Activated CD4-positive, CD25-positive, alpha-beta regulatory T cell treated with anti-CD3 and anti-CD28 coated beads, Interleukin-2, amount 50 U/mL, for 16 hours (primary cell): ENCODE results near the gene MMP8.

ENCODE experiments used
- DNase-seq: peaks from one replicate; pipeline ENCODE4 v3.0.0-alpha.2; 2020; ENCODE audit warnings: low read depth, low spot score

MMP8 gene

DNA sequence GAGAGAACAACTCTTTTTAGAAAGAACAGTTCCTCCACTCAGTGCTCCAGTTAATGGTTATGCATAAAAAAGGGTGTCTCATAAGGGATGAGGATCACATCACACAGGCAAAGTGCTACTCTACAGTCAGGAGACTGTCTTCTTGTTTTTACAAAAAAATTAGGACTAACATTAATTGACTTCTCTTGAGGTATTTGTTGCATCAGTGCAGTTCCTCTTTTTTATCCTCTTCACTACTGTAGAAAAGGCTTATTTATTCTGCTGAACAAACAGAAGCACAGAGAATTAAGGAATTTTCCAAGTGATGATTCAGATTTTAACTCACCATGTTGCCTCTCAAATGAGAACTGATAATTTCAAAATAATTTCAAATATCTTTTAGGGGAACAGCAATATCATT is 1.9 kb downstream of the MMP8 start:
- DNase-seq: no peak

DNA sequence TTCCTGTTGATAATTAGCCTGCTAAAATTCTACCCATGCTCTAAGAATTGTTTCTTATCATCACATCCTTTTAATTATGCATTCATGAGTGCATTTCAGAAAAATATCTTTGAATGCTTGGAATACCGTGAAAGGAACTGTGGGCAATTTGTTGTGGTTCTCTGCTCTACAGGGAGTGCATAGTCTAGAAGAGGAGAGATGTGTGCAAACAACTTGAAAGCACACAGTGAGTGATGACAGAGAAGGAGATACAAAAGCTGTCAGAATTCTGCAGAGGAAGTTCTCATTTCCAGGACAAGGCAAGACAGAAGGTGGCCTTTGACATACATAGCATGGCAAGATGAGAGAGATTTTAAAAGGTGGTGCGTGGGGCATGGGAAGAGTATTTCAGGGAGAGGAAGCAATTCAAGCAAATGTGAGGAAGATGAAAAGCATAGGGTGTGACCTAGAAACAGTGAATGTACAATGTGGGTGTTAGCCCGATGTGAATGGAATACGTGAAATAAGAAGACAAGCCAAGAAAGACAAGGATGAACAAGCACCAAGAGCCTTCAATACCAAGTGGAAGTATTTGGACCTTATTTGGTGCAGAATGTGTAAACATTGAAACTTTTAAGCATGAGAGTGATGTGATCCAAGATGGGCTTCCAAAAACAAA is 5.0 kb downstream of the MMP8 start:
- DNase-seq: no peak

DNA sequence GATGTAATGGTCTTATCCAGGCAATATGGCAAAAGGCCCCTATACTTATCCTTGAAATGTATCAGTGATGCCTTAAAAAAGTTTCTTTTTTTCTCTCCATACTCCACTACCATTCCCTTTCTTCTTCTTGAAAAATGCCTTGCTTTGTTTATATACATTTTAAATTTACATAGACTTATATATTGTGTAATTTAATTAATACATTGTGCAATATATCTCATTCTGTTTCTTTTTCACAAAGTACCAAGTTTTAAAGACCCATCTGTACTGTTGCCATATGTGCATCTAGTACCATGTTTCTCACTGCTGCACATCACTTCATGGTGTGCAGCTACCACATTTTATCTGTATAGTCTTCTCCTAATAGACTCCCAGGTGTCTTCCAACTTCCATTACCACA is 7.5 kb downstream of the MMP8 start:
- no peak for DNase-seq

DNA sequence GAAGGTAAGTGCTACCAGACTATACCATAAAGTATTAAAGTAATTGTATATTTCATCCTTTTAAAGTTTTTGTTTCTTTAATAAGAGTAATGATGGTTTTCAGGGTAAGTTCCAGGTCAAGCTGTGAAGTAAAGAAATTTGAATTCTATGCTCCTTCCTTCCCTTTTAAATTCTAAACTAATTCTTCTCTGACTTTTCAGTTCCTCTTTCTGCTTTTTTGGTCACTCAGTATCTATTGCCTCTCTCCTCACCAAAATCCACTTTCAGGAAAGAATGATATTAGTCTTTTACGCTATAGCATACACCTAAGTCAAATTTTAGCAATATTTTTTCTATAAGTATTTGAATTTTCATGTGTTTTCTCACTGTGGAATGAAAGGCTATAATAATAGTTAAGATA is 8.2 kb downstream of the MMP8 start:
- DNase-seq: no peak

DNA sequence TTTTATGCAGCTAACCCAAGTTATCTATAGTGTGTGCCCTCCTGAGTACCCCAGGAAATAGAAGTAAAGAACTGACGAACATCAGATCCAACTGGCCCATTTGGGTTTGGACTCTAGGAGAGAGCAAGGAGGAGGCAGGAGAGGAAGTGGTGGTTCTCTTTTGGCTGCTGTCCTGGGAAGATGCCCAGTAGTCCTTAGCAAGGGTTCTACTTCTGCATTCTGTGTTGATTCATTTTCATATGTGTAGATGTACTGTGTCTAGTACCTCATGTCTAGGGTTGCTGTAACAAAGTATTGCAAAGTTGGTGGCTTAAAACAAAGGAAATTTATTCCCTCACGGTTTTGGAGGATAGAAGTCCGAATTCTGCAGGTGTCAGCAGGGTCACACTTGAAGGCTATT is 12.6 kb downstream of the MMP8 start:
- no peak for DNase-seq

DNA sequence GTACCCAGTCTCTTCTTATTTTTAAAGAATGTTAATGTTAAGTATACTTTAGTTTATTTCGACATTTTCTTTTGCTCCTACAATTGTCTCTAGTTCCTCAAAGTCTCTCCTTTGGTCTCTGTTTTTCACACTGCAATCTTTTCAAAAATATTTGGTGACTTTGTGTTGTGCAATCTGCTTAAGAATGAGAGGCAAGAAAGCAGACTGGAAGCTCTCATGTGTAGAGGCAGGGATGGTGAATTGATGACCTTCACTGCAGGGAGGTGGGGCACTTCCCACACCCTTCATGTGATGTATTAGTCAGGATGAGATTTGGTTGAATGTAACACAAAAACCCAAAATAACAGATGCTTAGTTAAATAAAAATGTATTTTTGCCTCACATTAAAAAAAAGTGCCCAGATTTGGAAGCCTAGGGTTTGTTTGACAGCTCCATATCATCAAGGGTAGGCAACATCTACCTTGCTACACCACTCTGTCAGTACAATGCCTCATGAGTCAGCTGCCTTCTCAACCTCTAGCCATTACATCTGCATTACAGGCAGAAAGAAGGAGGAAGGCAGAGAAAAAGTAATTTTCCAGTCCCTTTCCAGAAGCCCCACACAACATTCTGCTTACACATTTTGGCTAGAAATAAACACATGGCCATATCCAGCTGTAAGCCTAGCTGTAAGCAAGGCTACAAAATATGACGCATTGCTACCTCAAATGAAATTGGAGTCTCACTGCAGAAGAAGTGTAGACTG is 15.4 kb downstream of the MMP8 start:
- DNase-seq: no peak

DNA sequence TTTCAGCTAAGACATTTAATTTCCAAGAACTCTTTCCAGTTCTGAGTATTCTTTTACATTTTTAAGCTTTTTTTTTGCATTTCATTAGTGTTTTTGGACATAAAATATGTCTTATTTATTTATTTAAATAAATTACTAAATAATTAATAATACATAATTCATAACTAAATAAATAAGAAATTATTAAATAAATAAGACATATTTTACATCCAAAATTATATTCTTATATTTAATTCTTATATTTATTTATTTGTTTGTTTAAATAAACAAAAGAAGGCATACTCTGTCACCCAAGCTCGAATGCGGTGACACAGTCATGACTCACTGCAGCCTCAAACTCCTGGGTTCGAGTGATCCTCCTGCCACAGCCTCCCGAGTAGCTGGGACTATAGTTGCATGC is 16.1 kb downstream of the MMP8 start:
- no peak for DNase-seq

DNA sequence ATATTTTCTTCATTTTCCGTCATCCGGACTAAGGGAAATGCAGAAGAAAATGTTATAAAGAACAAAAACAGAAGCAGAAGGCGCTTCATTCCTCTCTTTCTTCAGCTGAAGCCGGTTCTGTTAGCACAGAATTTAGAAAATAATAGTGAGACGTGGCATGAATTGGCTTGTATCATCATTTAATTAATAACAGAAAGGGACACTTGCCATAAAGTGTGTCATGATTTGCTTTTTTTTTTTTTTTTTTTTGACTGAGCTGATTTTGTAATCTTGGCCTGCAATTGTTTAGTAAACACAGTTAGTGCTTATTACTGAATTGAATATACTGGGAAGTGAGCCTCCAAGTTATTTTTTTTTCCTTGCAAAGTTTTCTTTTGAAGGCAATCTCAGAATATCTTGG is 19.1 kb downstream of the MMP8 start, which contains the start of gene MMP27:
Gene MMP27 (minus strand): TSS at position 144 of the 400 bp plus-strand sequence. CDS start 55 bp downstream, at position 89.
- no peak for DNase-seq

DNA sequence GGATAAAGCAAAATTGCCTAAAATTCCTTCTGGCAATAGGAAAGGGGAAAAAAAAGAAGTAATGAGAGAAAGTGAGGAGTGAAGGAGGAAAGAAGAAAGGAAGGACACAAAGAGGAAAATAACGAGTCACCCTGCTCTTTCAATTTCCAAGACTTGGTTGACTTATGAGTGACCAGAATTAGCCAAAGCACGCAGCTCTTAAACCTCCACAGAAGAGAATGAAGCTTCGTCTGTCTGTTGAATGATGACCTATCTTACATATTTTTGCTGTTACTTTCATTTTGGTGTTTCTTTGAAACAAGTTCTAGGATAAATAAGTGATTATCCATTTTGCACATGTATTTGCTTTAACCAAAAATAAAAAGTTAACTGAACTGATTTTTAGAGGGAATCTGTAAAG is 19.9 kb downstream of the MMP8 start:
- DNase-seq: no peak

DNA sequence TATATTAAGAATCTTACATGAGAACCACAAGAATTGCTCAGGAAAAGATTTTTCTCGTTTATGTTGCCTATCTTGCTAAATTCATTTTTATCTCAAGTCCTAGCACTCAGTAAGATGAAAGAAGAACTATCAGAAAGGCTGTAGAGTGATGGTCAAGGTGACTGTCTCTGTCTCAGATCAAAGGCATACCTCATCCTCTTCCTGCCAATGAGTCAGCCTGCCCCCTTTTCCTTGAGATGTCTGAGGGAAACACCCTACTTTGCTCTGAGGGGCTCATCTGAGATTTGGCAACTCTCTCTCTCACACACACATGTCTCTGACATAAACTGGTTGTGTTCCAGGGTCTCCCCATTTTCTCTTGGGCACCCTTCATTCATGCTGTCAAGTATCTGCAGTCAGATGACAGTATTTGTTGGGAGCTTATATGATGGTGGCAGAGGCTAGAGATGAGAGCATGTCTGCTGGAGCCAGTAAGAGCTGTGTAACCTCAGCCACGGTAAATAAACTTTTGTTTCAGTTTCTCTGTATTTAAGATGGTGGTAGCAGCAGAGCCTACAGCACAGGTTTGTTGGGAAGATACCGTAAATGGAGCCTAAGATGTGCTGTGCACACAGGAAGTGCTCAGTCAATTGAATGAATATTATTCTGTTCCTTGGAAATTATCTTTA is 20.8 kb downstream of the MMP8 start:
- no peak for DNase-seq

DNA sequence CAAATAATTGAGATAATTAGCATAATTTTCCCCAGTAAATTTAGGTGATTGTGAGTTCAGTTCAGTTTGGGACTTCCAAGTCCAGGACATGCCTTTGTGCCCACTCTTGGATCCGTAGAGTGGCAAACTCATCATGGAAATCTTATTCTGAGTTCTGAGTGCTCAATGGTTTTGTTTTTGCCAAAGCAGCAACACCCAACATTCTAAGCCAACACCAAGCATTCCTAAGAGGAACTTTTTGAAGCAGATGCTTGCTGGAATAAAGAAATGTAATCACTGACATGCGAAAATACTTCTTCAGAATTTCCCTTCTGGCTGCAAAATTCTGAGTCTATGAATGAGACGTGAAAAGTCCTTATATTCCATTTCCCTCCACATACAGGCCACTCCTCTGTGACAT is 29.6 kb downstream of the MMP8 start:
- no peak for DNase-seq

DNA sequence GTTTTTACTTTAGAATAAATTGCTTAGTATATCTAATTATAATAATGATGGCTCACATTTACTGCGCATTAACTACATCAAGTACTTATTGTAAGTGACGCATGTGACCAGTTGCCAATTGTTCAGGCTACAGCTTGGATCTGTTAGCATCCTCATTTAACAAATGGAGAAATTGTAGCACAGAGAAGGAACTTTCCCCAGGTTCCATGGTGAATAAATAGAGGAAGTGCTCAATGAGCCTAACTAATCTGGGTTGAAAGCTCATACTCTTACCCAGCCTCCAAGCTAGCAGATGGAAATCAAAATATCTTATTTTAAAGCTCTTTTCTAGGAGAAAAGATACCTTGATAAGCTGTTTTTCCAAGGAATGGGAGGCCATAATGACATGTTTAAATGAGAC is 39.0 kb downstream of the MMP8 start:
- DNase-seq: no peak

DNA sequence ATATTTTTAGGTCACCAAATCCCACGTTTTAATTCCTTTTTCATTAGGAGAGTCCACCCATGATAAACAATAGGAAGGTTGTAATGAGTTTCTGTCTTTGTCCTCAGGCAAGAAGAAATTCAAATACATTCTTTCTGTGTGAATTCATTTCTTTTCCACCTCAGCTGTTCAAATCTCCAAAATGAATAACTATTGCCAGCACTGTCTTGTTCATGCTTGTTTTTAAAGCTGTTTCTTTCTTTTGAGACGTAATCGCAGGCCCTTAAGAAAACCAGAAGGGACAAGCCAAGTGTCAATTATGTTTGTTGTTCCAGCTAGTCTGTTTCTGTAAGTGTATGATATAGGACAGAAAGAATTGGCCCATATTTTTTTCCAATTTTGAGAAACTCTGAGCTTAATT is 39.4 kb downstream of the MMP8 start:
- DNase-seq: no peak

DNA sequence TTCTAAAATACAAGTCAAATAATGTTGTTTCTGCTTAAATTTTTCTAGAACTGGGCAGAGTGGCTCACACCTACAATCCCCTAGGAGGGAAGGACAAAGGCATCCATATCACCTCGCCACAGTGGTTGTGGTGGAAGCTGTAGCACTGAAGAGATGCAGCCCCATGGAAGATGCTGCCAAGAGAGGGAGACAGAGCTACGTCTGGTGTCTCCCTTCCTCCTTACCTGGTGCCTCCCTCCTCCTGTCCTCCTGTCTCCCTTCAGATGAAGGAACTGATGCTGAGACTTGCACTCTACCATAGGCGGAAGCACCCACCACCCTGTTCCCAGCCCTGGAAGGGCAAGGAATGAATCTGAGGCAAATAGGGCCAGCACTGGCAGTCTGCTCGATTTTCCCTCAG is 41.5 kb downstream of the MMP8 start:
- no peak for DNase-seq

DNA sequence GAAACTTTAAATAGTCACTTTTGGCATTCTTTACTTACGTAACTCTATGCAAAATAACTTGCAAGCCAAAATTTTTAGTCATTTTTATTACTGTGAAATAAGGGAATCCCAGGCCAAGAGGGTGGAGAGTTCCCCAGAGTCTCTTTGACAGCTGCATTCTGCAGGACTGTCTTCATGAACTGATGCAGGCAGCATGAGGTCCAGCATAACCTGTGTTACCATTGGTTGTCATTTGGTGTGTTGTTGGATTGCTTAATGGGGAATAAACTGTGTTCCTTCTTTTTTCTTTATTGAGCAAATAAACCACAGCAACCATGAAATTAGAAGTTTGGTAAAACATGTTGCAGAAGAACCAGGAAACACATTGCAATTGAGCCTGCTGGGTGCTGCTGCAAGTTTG is 43.8 kb downstream of the MMP8 start:
- no peak for DNase-seq

DNA sequence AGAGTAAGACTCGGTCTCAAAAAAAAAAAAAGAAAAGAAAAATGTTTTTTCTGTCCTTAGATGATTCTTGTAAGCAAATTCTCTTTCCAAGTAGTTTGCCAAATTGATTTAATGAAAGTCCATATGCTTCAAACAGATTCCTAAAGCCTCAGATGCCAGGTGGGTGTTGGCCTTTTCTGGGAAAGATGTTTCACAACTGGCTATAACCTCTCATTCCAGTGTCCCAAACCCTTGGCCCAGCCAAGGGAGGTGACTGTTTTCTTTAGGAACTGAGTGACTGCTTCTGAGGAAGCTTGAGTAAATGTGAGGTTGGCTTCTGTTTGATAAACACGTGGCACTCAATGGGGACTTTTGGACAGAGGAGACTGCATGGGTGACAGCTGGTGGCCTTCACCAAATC is 46.7 kb downstream of the MMP8 start:
- DNase-seq: no peak

DNA sequence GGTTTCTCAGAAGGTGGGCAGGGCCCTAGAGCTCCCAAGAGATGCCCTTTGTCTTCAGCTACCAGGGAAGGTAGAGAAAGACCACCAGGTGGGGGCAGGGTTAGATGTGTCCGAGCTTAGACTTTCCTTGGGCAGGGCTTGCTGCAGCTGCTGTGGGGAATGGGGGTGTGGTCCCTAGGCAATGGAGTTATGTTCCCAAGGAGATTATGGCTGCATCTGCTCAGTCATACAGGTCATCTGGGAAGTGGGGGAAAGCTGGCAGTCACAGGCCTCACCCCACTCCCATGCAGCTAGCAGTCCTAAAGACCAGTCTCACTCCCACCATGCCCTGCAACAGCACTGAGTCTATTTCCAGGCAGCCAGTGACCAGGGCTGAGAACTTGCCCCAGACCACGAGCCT is 48.7 kb downstream of the MMP8 start:
- DNase-seq: no peak

DNA sequence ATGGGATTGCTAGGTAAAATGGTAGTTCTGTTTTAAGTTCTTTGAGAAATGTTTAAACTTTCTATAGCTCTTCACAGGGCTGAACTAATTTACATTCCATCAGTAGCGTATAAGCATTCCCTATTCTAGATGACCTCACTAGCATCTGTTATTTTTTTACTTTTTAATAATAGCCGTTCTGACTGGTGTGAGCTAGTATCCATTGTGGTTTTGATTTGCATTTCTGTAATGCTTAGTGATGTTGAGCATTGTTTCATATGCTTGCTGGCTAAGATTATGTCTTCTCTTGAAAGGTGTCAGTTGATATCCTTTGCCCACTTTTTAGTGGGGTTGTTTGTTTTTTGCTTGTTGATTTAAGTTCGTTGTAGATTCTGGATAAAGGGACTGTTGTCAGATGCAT is 55.1 kb downstream of the MMP8 start:
- no peak for DNase-seq

DNA sequence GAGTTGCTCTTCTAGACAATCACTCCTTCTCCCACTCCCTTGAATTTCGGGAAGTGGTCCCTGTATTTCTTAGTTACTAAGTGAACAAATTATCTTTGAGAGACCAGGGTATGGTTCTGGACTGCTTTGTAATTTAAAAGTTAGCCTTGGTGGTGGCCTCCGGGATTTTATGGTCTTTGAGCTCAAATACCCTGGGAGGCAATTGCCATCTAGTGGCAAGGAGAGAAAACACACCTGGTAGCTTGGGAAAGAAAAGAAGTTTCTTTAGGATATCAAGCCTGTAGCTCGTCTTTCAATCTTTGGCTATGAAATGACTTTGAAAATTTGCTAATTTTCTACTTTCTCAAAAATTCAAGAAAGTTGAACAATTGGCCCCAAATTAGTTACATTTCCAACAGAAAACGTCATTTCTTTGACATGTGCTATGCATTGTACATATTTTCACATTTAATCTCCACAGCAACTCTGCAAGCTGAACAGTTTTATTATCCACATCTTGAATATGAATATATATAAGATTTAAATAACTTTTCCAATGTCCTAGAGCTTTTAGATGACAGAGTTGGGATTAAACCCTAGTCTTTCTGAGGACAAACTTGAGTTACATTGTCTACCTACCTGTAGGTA is 58.3 kb downstream of the MMP8 start:
- no peak for DNase-seq

DNA sequence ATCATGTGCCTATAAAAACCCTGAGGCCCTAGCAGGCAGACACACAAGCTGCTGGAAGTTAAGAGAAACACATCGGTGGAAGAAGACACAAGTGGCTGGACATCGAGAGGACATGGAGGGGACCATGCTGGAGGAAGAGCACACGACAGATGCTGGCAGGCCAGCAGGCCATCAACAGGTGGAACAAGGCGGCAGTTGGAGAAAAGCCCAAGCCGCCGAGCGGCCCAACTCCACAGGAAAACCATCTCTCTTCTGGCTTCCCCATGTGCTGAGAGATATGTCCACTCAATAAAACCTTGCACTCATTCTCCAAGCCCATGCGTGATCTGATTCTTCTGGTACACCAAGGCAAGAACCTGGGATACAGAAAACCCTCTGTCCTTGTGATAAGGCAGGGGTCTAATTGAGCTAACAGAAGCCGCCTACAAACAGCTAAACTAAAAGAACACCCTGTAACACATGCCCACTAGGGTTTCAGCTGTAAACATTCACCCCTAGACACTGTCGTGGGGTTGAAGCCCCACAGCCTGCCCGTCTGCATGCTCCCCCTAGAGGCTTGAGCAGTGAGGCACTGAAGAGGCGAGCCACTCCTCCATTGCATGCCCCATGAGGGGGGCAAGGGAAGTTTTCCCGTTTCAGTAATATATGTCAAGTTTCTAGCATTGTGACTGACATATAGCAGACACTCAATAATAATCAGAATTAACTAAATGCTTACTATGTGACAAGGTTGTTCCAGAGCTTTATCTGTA is 60.6 kb downstream of the MMP8 start:
- DNase-seq: no peak

DNA sequence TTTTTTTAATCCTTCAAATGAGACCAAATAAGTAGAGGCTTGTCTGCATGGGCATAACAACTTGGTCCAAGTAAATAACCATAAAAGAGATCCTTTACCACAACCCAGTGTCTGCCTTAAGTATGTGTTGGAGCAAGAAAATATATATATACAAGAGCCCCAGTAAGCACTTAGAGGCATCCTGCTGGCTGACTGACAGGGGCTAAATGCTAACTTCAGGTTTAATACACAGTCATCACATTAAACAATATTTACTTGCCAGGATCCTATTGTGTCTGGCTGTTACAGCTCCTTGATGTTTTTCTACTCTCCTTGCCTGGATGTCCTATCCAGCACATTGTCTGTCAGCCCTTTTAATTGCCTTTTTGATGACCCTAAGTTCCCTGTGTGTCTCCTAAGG is 62.1 kb downstream of the MMP8 start:
- DNase-seq: no peak
